Endothelial cell (in vitro differentiated cells): ENCODE measurements around the gene DSG4. TPM values are rescaled to one million over a fixed set of nuclear protein-coding genes. Genes with fewer than 3 reads are reported as not detected.

Source experiments
- DNase-seq: peaks from one replicate; pipeline ENCODE4 v3.0.0; 2021; ENCODE audit warnings: low spot score
- H3K27ac Mint-ChIP-seq: one replicate; pipeline ENCODE4 v1.8.0; 2021; ENCODE audit warnings: mixed read lengths, inconsistent platforms; ENCODE audit not compliant: unreplicated experiment
- H3K27me3 Mint-ChIP-seq: one replicate; pipeline ENCODE4 v1.8.0; 2021; ENCODE audit warnings: mild to moderate bottlenecking, moderate library complexity, mixed read lengths, inconsistent platforms; ENCODE audit not compliant: unreplicated experiment
- H3K36me3 Mint-ChIP-seq: one replicate; pipeline ENCODE4 v1.8.0; 2021; ENCODE audit warnings: mild to moderate bottlenecking, low read depth, mixed read lengths, inconsistent platforms; ENCODE audit not compliant: unreplicated experiment
- H3K4me1 Mint-ChIP-seq: one replicate; pipeline ENCODE4 v1.8.0; 2021; ENCODE audit warnings: mild to moderate bottlenecking, mixed read lengths, inconsistent platforms; ENCODE audit not compliant: unreplicated experiment
- H3K4me3 Mint-ChIP-seq: one replicate; pipeline ENCODE4 v1.8.0; 2021; ENCODE audit warnings: mild to moderate bottlenecking, mixed read lengths, inconsistent platforms; ENCODE audit not compliant: unreplicated experiment
- H3K9me3 Mint-ChIP-seq: one replicate; pipeline ENCODE4 v1.8.0; 2021; ENCODE audit warnings: mixed read lengths, inconsistent platforms; ENCODE audit not compliant: unreplicated experiment
- CTCF ChIP-seq: fragments of 200-600 bp; sonication (generic); IDR thresholded peaks from one replicate; pipeline ENCODE4 v1.5.0; 2021; ENCODE audit warnings: antibody characterized with exemption; ENCODE audit not compliant: unreplicated experiment
- total RNA-seq: library from RNA; stranded (reverse); fragmentation: NEBNext Ultra II Directional; extraction: Animal tissue kit (Norgen Biotek cat#: 25700); gene quantifications from one replicate; pipeline ENCODE4 v1.2.1, GENCODE V29; 2021; ENCODE audit not compliant: unreplicated experiment

DSG4 gene
- total RNA-seq, 1 donor from 2014 or later = not detected

GRCh38 chr18:31447530-31448191 lies 71.1 kb downstream of the DSG4 start, which contains the start of gene DSG3:
Gene DSG3, plus strand, starts transcription at chr18:31447741. Its CDS starts 137 bp downstream, at chr18:31447878.
- no peaks in the 10 kb centered on the region for H3K36me3 Mint-ChIP-seq
- TF ChIP-seq CTCF = no peak
- no peaks in the 10 kb centered on the region for H3K27me3 Mint-ChIP-seq
- H3K4me1 Mint-ChIP-seq = no peaks in the 10 kb centered on the region
- DNase-seq = no peak
- H3K9me3 Mint-ChIP-seq = no peaks in the 10 kb centered on the region
- no peak within 1 kb of the TSS for H3K27ac Mint-ChIP-seq
- no peak within 1 kb of the TSS for H3K4me3 Mint-ChIP-seq

- DNase-seq = no peak
- no peak overlapping the region for H3K27ac Mint-ChIP-seq
- TF ChIP-seq CTCF = no peak
- no peaks in the 10 kb centered on the region for H3K4me1 Mint-ChIP-seq
- H3K27me3 Mint-ChIP-seq = no peaks in the 10 kb centered on the region
- H3K4me3 Mint-ChIP-seq = no peak overlapping the region
- H3K36me3 Mint-ChIP-seq = no peaks in the 10 kb centered on the region
- no peaks in the 10 kb centered on the region for H3K9me3 Mint-ChIP-seq
Measured at GRCh38 chr18:31450409-31450808, 73.8 kb downstream of the DSG4 start.

- H3K27me3 Mint-ChIP-seq = no peaks in the 10 kb centered on the region
- H3K27ac Mint-ChIP-seq = no peak overlapping the region
- H3K9me3 Mint-ChIP-seq = no peaks in the 10 kb centered on the region
- H3K4me1 Mint-ChIP-seq = no peaks in the 10 kb centered on the region
- H3K4me3 Mint-ChIP-seq = no peak overlapping the region
- H3K36me3 Mint-ChIP-seq = no peaks in the 10 kb centered on the region
- no peak for TF ChIP-seq CTCF
- DNase-seq = no peak
Measured at GRCh38 chr18:31451625-31452024, 75.0 kb downstream of the DSG4 start.

- DNase-seq = no peak
- no peak overlapping the region for H3K27ac Mint-ChIP-seq
- no peaks in the 10 kb centered on the region for H3K4me1 Mint-ChIP-seq
Measured at GRCh38 chr18:31454066-31454708, 77.6 kb downstream of the DSG4 start.

More at GRCh38 chr18:31454066-31454708, 77.6 kb downstream of the DSG4 start:
- Mint-ChIP-seq H3K4me3 (no peak overlapping the region), H3K27me3 (no peaks in the 10 kb centered on the region), H3K36me3 (no peaks in the 10 kb centered on the region), H3K9me3 (no peaks in the 10 kb centered on the region)
- TF ChIP-seq CTCF = no peak

Other genes starting within 250 kb of the DSG4 start
- not detected for gene DSC1, start 213.9 kb upstream of the DSG4 start, total RNA-seq
- gene DSG1, start 58.6 kb upstream of the DSG4 start, total RNA-seq = not detected
- gene DSG3, start 71.0 kb downstream of the DSG4 start, total RNA-seq = not detected
- gene DSG2, start 121.4 kb downstream of the DSG4 start, total RNA-seq = 60.5 TPM
- not detected for gene TTR, start 215.1 kb downstream of the DSG4 start, total RNA-seq